Transverse colon (tissue), 4 donors: ENCODE measurements around the gene ADCY10. TPM values are rescaled to one million over a fixed set of nuclear protein-coding genes. Genes with fewer than 3 reads are reported as not detected.

Experiments
- DNase-seq: peaks from one replicate; pipeline ENCODE4 v3.0.0-alpha.2; 2019
- H3K27ac ChIP-seq, 4 donors: fragments of 200-600 bp; sonication (generic); 2 replicates each; pipeline ENCODE4 v1.5.1; 2016 to 2018; ENCODE audit warnings: inconsistent platforms in 4 of 4
- H3K27me3 ChIP-seq: fragments of 200-600 bp; sonication (generic); 2 replicates; pipeline ENCODE4 v1.5.1; 2017; ENCODE audit warnings: inconsistent platforms
- H3K36me3 ChIP-seq, 4 donors: fragments of 200-600 bp; sonication (generic); 2 replicates each; pipeline ENCODE4 v1.5.1; 2017 to 2019; ENCODE audit warnings: inconsistent platforms in 4 of 4
- H3K4me1 ChIP-seq, 4 donors: fragments of 200-600 bp; sonication (generic); 2 replicates each; pipeline ENCODE4 v1.5.1; 2017 to 2020; ENCODE audit warnings: inconsistent platforms in 4 of 4
- H3K4me3 ChIP-seq, 4 donors: fragments of 200-600 bp; sonication (generic); 1 replicate in 1 of 4; 2 replicates in 3 of 4; pipeline versions ENCODE4 v1.5.1 to v1.6.1; 2017 to 2019; ENCODE audit warnings: inconsistent platforms in 4 of 4
- H3K9me3 ChIP-seq, 2 donors: fragments of 200-600 bp; sonication (generic); 2 replicates each; pipeline ENCODE4 v1.5.1; 2017 to 2019; ENCODE audit warnings: inconsistent platforms in 2 of 2
- EP300 ChIP-seq: sonication (generic); formaldehyde crosslinking; IDR thresholded peaks from one replicate; pipeline ENCODE4 v1.6.1; 2017; ENCODE audit warnings: antibody characterized with exemption, low read depth
- POLR2A ChIP-seq: fragments of 450-650 bp; IDR thresholded peaks from one replicate; pipeline ENCODE4 v1.6.1; 2016; ENCODE audit warnings: antibody characterized with exemption, mild to moderate bottlenecking, moderate library complexity
- POLR2AphosphoS5 ChIP-seq, 3 donors: sonication (generic); formaldehyde crosslinking; IDR thresholded peaks; one replicate each; pipeline ENCODE4 v1.6.1; 2016; ENCODE audit warnings: antibody characterized with exemption in 3 of 3
- WGBS, 2 donors: methylation state at CpG; one replicate each; pipeline ENCODE4 v1.1.5; 2018; ENCODE audit warnings: low coverage in 1 of 2; 5-methylcytosine and 5-hydroxymethylcytosine counted together
- in situ Hi-C, 4 donors: fragments of 200-750 bp; cut with MboI; loops; one replicate each; pipeline versions ENCODE4 v1.15.0 to v1.15.1; 2017; ENCODE audit warnings: low sequenced_read_pairs in 3 of 4, low pct_ligation_motif_present in 1 of 4, low pct_unique_long_range_greater_than_20kb in 1 of 4
- intact Hi-C: fragments of 100-400 bp; cut with DNase I; formaldehyde crosslinking; loops from one replicate; pipeline ENCODE4 v1.15.1; 2023; ENCODE audit warnings: low total_unique reads
- total RNA-seq, 4 donors: library from RNA; depleted of rRNA; stranded (reverse); fragments of >200 nt; gene quantifications; one replicate each; pipeline ENCODE4 v1.1.0, GENCODE V29; 2016
- TF ChIP-seq, protein P1 (sequence below), 5 experiments: fragments of 200-600 bp in 3 of 5; fragments of 450-650 bp in 2 of 5; sonication (generic) in 3 of 5; IDR thresholded peaks; 1 replicate in 2 of 5; 2 replicates in 3 of 5; pipeline ENCODE4 v1.5.1; 2016 to 2017; ENCODE audit warnings: antibody characterized with exemption in 5 of 5, inconsistent platforms in 3 of 5, mild to moderate bottlenecking in 2 of 5, moderate library complexity in 1 of 5

Gene ADCY10
- total RNA-seq, 4 donors from 2014 or later, result 0.27 to 3.7 TPM; not detected in 2

DNA sequence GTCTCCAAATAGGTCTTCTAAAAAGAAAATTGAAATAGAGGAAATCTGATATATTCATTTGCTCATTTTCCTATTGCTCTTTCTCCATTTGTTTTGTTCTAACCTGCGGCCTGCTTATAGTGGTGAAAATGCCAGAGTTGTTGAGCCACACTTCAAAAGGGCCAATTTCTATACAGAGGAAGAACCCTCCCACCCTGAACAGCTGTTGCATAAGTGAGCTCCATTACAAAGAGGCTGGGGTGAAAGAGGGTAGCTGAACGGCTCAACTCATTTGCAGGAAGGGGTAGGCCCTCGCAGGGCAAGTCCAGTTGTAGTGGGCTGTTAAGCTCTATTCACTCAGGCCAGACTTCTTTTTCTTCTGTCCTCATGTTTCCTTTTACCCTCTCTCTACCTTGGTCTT lies 8.8 kb downstream of the ADCY10 start:
- Histone ChIP-seq H3K9me3 (no peaks in the 10 kb centered on the region), H3K4me1 (no peaks in the 10 kb centered on the region), H3K27ac (no peak overlapping the region), H3K27me3 (no peaks in the 10 kb centered on the region), H3K4me3 (no peak overlapping the region), H3K36me3 (no peaks in the 10 kb centered on the region)
- 73 to 86% methylated on average over 3 of the region's 3 CpGs for WGBS, 2 donors
- TF ChIP-seq, protein P1, sequence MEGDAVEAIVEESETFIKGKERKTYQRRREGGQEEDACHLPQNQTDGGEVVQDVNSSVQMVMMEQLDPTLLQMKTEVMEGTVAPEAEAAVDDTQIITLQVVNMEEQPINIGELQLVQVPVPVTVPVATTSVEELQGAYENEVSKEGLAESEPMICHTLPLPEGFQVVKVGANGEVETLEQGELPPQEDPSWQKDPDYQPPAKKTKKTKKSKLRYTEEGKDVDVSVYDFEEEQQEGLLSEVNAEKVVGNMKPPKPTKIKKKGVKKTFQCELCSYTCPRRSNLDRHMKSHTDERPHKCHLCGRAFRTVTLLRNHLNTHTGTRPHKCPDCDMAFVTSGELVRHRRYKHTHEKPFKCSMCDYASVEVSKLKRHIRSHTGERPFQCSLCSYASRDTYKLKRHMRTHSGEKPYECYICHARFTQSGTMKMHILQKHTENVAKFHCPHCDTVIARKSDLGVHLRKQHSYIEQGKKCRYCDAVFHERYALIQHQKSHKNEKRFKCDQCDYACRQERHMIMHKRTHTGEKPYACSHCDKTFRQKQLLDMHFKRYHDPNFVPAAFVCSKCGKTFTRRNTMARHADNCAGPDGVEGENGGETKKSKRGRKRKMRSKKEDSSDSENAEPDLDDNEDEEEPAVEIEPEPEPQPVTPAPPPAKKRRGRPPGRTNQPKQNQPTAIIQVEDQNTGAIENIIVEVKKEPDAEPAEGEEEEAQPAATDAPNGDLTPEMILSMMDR (IDR thresholded peaks at IDR 0.05), result no peak
- TF ChIP-seq EP300, result no peak
- no peak for TF ChIP-seq POLR2A
- no peak for TF ChIP-seq POLR2AphosphoS5 (IDR thresholded peaks at IDR 0.05)
- no peak for DNase-seq
- in situ Hi-C loops (no loop called here), intact Hi-C loops (loop anchor here (2.0 kb wide), 1 partner anchor 40 kb away; no protein-coding TSS in a partner anchor)

DNA sequence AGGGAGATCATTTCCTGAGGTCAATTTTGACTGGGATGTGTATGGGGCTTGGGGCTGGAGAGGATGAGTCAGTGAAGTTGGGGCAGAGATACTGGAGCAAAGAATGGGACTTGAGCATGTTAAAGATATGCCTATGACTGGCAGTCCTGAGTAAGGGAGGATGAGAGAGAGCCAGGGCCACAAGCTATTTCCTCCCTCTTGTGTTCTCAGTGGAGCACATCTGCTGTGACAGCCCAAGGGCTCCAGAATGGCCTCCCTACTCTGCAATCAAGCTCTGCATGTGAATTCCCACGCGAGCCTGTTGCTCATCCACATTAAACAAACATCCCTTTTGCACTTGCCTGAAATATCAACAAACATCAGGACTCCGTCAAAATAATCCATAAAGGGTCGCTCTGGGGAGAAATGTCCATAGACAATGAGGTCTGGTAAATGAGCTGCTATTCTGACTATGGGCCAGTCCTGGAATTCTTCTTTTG lies 9.2 kb downstream of the ADCY10 start:
- Histone ChIP-seq H3K4me3 (no peak overlapping the region), H3K36me3 (no peaks in the 10 kb centered on the region), H3K4me1 (no peaks in the 10 kb centered on the region), H3K9me3 (no peaks in the 10 kb centered on the region), H3K27me3 (no peaks in the 10 kb centered on the region), H3K27ac (no peak overlapping the region)
- intact Hi-C loops, result loop anchor here (2.0 kb wide), 1 partner anchor 40 kb away; no protein-coding TSS in a partner anchor
- DNase-seq, result no peak
- WGBS, 2 donors, result 63 to 100% methylated on average over 1 to 4 of the region's 4 CpGs
- no peak for TF ChIP-seq POLR2A
- TF ChIP-seq EP300, result no peak
- TF ChIP-seq POLR2AphosphoS5 (IDR thresholded peaks at IDR 0.05), result no peak
- TF ChIP-seq, protein P1 (IDR thresholded peaks at IDR 0.05), result no peak
- in situ Hi-C loops, result no loop called here

DNA sequence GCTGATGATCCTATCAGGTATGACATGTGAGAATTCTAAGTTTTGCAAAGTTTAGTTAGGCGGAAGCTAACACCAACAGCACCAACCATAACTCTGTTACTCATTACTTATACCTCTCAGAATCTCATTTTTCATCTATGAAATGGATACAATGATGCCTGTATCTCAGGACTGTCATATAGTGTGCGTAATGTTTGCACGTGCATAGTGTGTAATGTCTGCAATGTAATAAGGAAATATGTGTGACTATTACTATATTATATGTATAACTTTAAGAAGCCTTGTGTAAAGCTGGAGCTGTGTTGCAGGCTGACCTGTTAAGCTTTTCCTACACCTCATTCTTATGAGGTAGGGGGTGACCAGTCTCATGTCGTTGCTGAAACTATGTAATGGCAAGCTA lies 13.0 kb downstream of the ADCY10 start:
- H3K27ac ChIP-seq, result peak overlapping the region in 1 of 4 donors; percentile 9
- no peak overlapping the region for H3K4me3 ChIP-seq
- no peaks in the 10 kb centered on the region for H3K27me3 ChIP-seq
- WGBS, 2 donors, result 65 to 67% methylated on average over 2 to 4 of the region's 4 CpGs
- H3K9me3 ChIP-seq, result no peaks in the 10 kb centered on the region
- intact Hi-C loops, result no loop called here
- TF ChIP-seq EP300 (no peak), POLR2A (no peak), POLR2AphosphoS5 (IDR thresholded peaks at IDR 0.05) (no peak)
- TF ChIP-seq, protein P1 (IDR thresholded peaks at IDR 0.05), result no peak
- no peaks in the 10 kb centered on the region for H3K36me3 ChIP-seq
- in situ Hi-C loops, result no loop called here
- DNase-seq, result no peak
- no peaks in the 10 kb centered on the region for H3K4me1 ChIP-seq

DNA sequence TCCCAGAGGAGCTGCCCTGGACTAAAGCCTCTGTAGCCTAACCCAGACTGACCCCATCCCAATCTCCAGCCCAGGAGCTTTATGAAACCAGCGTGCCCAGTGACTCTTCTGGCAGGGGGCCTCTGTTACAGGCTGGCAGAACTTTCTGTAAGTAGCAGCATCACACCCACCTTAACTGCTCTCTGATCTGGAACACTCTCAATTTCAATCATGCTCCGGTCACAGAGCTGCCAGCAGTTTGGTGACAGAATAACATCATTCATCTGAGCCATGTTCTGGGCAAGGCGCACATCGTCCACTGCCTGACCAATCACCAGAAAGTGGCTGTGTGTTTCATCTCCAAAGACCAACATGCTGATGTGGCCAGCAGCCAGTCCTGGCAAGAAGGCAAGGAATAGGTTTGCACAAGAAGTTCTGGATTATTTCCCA lies 14.7 kb downstream of the ADCY10 start:
- 49 to 82% methylated on average over 3 to 4 of the region's 4 CpGs for WGBS, 2 donors
- H3K4me3 ChIP-seq, result no peak overlapping the region
- no peaks in the 10 kb centered on the region for H3K36me3 ChIP-seq
- no peaks in the 10 kb centered on the region for H3K4me1 ChIP-seq
- H3K27ac ChIP-seq, result no peak overlapping the region
- TF ChIP-seq POLR2A (no peak), POLR2AphosphoS5 (IDR thresholded peaks at IDR 0.05) (no peak), EP300 (no peak)
- TF ChIP-seq, protein P1 (IDR thresholded peaks at IDR 0.05), result no peak
- no peaks in the 10 kb centered on the region for H3K27me3 ChIP-seq
- no peak for DNase-seq
- in situ Hi-C loops, result no loop called here
- H3K9me3 ChIP-seq, result no peaks in the 10 kb centered on the region
- intact Hi-C loops, result no loop called here
